ENCODE measurements around the gene MBNL2.

- no peak for TF ChIP-seq CTCF (IDR thresholded peaks at IDR 0.05; ENCODE audit: insufficient read depth, low read length, poor library complexity, severe bottlenecking)
- no peak for TF ChIP-seq EZH2phosphoT487 (conservative IDR thresholded peaks at IDR 0.05; ENCODE audit: low read length)
Measured at GRCh38 chr13:97242755-97243497, 20.8 kb downstream of the MBNL2 start.
